ENCODE results near the gene FNIP2.

Gene FNIP2

GRCh38 chr4:158829254-158829653 lies 60.4 kb downstream of the FNIP2 start:
- no peak overlapping the region for H4K91ac ChIP-seq (ENCODE audit: low read depth, low read length)
- no peak overlapping the region for H3K4me3 ChIP-seq (ENCODE audit: low read depth, low read length)

GRCh38 chr4:158833602-158834001 lies 64.8 kb downstream of the FNIP2 start:
- no peak overlapping the region for H3K18ac ChIP-seq (ENCODE audit: low read length)
- peaks cover 3 to 4% of the 10 kb centered on the region in 2 experiments for H3K4me1 ChIP-seq (ENCODE audit: control insufficient read depth in 1 of 2, insufficient read depth in 2 of 2, low read length in 2 of 2)
- no peaks in the 10 kb centered on the region for H3K9me3 ChIP-seq (ENCODE audit: insufficient read depth, low read depth, low read length)
- no CpG with 5 or more reads among the region's 5 CpGs for WGBS (ENCODE audit: extremely low coverage, insufficient coverage, insufficient read length)
- H3K36me3 ChIP-seq (ENCODE audit: control insufficient read depth in 1 of 2, insufficient read depth in 2 of 2, low read length in 2 of 2) = no peaks in the 10 kb centered on the region
- H4K8ac ChIP-seq (ENCODE audit: low read depth, low read length) = no peak overlapping the region
- H3K79me1 ChIP-seq (ENCODE audit: low read length) = no peaks in the 10 kb centered on the region
- no peak overlapping the region for H2BK120ac ChIP-seq (ENCODE audit: insufficient read depth, low read length, poor library complexity)
- no peak overlapping the region for H3K4ac ChIP-seq (ENCODE audit: low read depth, low read length)
- H3K27ac ChIP-seq (ENCODE audit: low read depth, low read length) = no peak overlapping the region
- H3K14ac ChIP-seq (ENCODE audit: low read length) = no peak overlapping the region
- H2AFZ ChIP-seq (ENCODE audit: insufficient read depth, low read length, poor library complexity) = no peak overlapping the region
- no peak overlapping the region for H2BK5ac ChIP-seq (ENCODE audit: low read depth, low read length, poor library complexity)
- no peaks in the 10 kb centered on the region for H3K79me2 ChIP-seq (ENCODE audit: control insufficient read depth, insufficient read depth, low read length, poor library complexity)
- H3K23ac ChIP-seq (ENCODE audit: low read length) = no peak overlapping the region
- H3K4me2 ChIP-seq (ENCODE audit: low read length) = no peak overlapping the region
- no peak overlapping the region for H3K9ac ChIP-seq (ENCODE audit: low read length)
- H4K91ac ChIP-seq (ENCODE audit: low read depth, low read length) = no peak overlapping the region
- DNase-seq = no peak
- H3K4me3 ChIP-seq (ENCODE audit: low read depth, low read length) = no peak overlapping the region
- no peaks in the 10 kb centered on the region for H3K27me3 ChIP-seq (ENCODE audit: insufficient read depth, low read length)
- no peak overlapping the region for H2BK12ac ChIP-seq (ENCODE audit: low read length)
- no peak overlapping the region for H4K12ac ChIP-seq (ENCODE audit: low read depth, low read length)
- no peak overlapping the region for H2AK5ac ChIP-seq (ENCODE audit: low read length)

More at GRCh38 chr4:158829254-158829653, 60.4 kb downstream of the FNIP2 start:
- DNase-seq = no peak
- Histone ChIP-seq H3K4ac (ENCODE audit: low read depth, low read length) (no peak overlapping the region), H2BK120ac (ENCODE audit: insufficient read depth, low read length, poor library complexity) (no peak overlapping the region), H3K36me3 (ENCODE audit: control insufficient read depth in 1 of 2, insufficient read depth in 2 of 2, low read length in 2 of 2) (no peaks in the 10 kb centered on the region), H3K18ac (ENCODE audit: low read length) (no peak overlapping the region), H3K79me2 (ENCODE audit: control insufficient read depth, insufficient read depth, low read length, poor library complexity) (no peaks in the 10 kb centered on the region), H3K9me3 (ENCODE audit: insufficient read depth, low read depth, low read length) (no peaks in the 10 kb centered on the region), H4K12ac (ENCODE audit: low read depth, low read length) (no peak overlapping the region), H3K4me2 (ENCODE audit: low read length) (no peak overlapping the region), H3K27ac (ENCODE audit: low read depth, low read length) (no peak overlapping the region), H3K4me1 (ENCODE audit: control insufficient read depth in 1 of 2, insufficient read depth in 2 of 2, low read length in 2 of 2) (peaks cover 16 to 25% of the 10 kb centered on the region in 2 experiments), H3K23ac (ENCODE audit: low read length) (no peak overlapping the region), H2BK5ac (ENCODE audit: low read depth, low read length, poor library complexity) (no peak overlapping the region), H3K79me1 (ENCODE audit: low read length) (peaks cover 3% of the 10 kb centered on the region), H2AK5ac (ENCODE audit: low read length) (no peak overlapping the region), H3K27me3 (ENCODE audit: insufficient read depth, low read length) (no peaks in the 10 kb centered on the region), H3K14ac (ENCODE audit: low read length) (no peak overlapping the region), H2AFZ (ENCODE audit: insufficient read depth, low read length, poor library complexity) (no peak overlapping the region), H4K8ac (ENCODE audit: low read depth, low read length) (no peak overlapping the region), H2BK12ac (ENCODE audit: low read length) (no peak overlapping the region), H3K9ac (ENCODE audit: low read length) (no peak overlapping the region)
- WGBS (ENCODE audit: extremely low coverage, insufficient coverage, insufficient read length) = no CpG with 5 or more reads among the region's 2 CpGs

- Histone ChIP-seq H3K4me3 (ENCODE audit: low read depth, low read length) (no peak overlapping the region), H3K27me3 (ENCODE audit: insufficient read depth, low read length) (no peaks in the 10 kb centered on the region), H3K9ac (ENCODE audit: low read length) (no peak overlapping the region), H3K9me3 (ENCODE audit: insufficient read depth, low read depth, low read length) (no peaks in the 10 kb centered on the region), H3K4me2 (ENCODE audit: low read length) (no peak overlapping the region), H3K18ac (ENCODE audit: low read length) (no peak overlapping the region), H2AFZ (ENCODE audit: insufficient read depth, low read length, poor library complexity) (no peak overlapping the region), H3K14ac (ENCODE audit: low read length) (no peak overlapping the region), H3K36me3 (ENCODE audit: control insufficient read depth in 1 of 2, insufficient read depth in 2 of 2, low read length in 2 of 2) (no peaks in the 10 kb centered on the region), H2BK12ac (ENCODE audit: low read length) (no peak overlapping the region), H3K4me1 (ENCODE audit: control insufficient read depth in 1 of 2, insufficient read depth in 2 of 2, low read length in 2 of 2) (peaks cover 3 to 4% of the 10 kb centered on the region in 2 experiments), H4K8ac (ENCODE audit: low read depth, low read length) (no peak overlapping the region), H3K4ac (ENCODE audit: low read depth, low read length) (no peak overlapping the region), H2BK5ac (ENCODE audit: low read depth, low read length, poor library complexity) (no peak overlapping the region), H3K23ac (ENCODE audit: low read length) (no peak overlapping the region), H3K79me1 (ENCODE audit: low read length) (no peaks in the 10 kb centered on the region), H3K79me2 (ENCODE audit: control insufficient read depth, insufficient read depth, low read length, poor library complexity) (no peaks in the 10 kb centered on the region), H2BK120ac (ENCODE audit: insufficient read depth, low read length, poor library complexity) (no peak overlapping the region), H2AK5ac (ENCODE audit: low read length) (no peak overlapping the region), H4K12ac (ENCODE audit: low read depth, low read length) (no peak overlapping the region), H3K27ac (ENCODE audit: low read depth, low read length) (no peak overlapping the region), H4K91ac (ENCODE audit: low read depth, low read length) (no peak overlapping the region)
- DNase-seq = peak in 1 of 2 donors; percentile 46
- no CpG with 5 or more reads among the region's 2 CpGs for WGBS (ENCODE audit: extremely low coverage, insufficient coverage, insufficient read length)
Measured at GRCh38 chr4:158835226-158836001, 66.6 kb downstream of the FNIP2 start.

- DNase-seq = peak; percentile 38 to 52
- Histone ChIP-seq H2AK5ac (ENCODE audit: low read length) (no peak overlapping the region), H3K4me3 (ENCODE audit: low read depth, low read length) (no peak overlapping the region), H3K9me3 (ENCODE audit: insufficient read depth, low read depth, low read length) (no peaks in the 10 kb centered on the region), H2BK12ac (ENCODE audit: low read length) (no peak overlapping the region), H3K23ac (ENCODE audit: low read length) (no peak overlapping the region), H3K18ac (ENCODE audit: low read length) (no peak overlapping the region), H3K79me2 (ENCODE audit: control insufficient read depth, insufficient read depth, low read length, poor library complexity) (no peaks in the 10 kb centered on the region), H3K14ac (ENCODE audit: low read length) (no peak overlapping the region), H2BK5ac (ENCODE audit: low read depth, low read length, poor library complexity) (no peak overlapping the region), H4K12ac (ENCODE audit: low read depth, low read length) (no peak overlapping the region), H3K79me1 (ENCODE audit: low read length) (no peaks in the 10 kb centered on the region), H2AFZ (ENCODE audit: insufficient read depth, low read length, poor library complexity) (no peak overlapping the region), H3K4me1 (ENCODE audit: control insufficient read depth in 1 of 2, insufficient read depth in 2 of 2, low read length in 2 of 2) (peaks cover 3 to 4% of the 10 kb centered on the region in 2 experiments), H3K27me3 (ENCODE audit: insufficient read depth, low read length) (no peaks in the 10 kb centered on the region), H3K36me3 (ENCODE audit: control insufficient read depth in 1 of 2, insufficient read depth in 2 of 2, low read length in 2 of 2) (no peaks in the 10 kb centered on the region), H3K9ac (ENCODE audit: low read length) (no peak overlapping the region), H3K4me2 (ENCODE audit: low read length) (no peak overlapping the region), H3K4ac (ENCODE audit: low read depth, low read length) (no peak overlapping the region), H3K27ac (ENCODE audit: low read depth, low read length) (no peak overlapping the region), H4K91ac (ENCODE audit: low read depth, low read length) (no peak overlapping the region), H2BK120ac (ENCODE audit: insufficient read depth, low read length, poor library complexity) (no peak overlapping the region), H4K8ac (ENCODE audit: low read depth, low read length) (no peak overlapping the region)
- WGBS (ENCODE audit: extremely low coverage, insufficient coverage, insufficient read length) = no CpG with 5 or more reads among the region's 1 CpG
Measured at GRCh38 chr4:158836002-158836369, 67.2 kb downstream of the FNIP2 start.

Measured in trophoblast cell (in vitro differentiated cells and primary cell).